ENCODE data around the gene TUT4.

- TF ChIP-seq CTCF (IDR thresholded peaks at IDR 0.05; ENCODE audit: low read length) (no peak), EZH2 (optimal IDR thresholded peaks at IDR 0.05; ENCODE audit: low read depth, low read length) (no peak)
Measured at GRCh38 chr1:52585474-52585873, 32.6 kb upstream of the TUT4 start.
